ENCODE data around the gene PARD3.
"Not testable (repeated sequence)": the region's sequence is repeated elsewhere in the genome, so short reads cannot be mapped to it uniquely, and the experiment has no call there.

Gene PARD3

DNA sequence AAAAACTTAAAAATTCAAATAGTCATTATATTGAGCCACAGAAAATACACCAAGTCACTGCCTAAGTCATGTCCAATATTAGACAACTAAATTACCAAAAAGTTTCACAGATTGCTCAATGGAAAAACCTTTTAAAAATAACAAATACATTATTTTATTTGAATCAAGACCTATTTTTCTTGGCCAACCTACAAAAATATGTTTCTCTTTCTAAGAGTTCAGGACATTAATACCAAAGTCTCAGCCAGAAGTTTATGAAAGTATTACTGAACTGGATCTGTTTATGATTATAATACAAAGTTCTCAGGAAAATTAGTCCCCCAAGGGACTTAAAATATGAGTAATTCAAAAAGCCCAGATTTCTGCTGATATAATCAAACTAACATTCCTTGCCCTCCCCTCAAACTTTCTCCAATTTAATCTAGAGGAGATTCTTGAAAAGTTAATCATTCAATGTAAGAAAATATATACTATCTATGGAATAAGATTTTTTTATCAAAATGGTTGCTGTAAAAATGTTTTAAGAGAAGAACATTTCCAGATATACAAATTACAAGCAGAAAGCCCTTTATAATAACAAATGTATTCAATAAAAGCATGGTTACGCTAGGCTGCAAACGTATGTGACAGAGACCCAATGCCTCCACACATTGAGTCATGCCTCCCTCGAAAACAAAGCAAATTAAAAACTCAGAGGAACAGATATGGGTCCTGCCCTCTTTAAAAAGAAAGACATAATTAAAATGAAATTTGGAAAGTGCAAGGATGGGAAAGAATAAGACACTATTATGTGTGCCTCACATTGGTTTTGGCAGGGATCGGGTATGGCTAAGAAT is 381.6 kb downstream of the PARD3 start:
- CTCF ChIA-PET, result no interaction called here
- POLR2A ChIA-PET, result no interaction called here
- DNase-seq, result no peak

DNA sequence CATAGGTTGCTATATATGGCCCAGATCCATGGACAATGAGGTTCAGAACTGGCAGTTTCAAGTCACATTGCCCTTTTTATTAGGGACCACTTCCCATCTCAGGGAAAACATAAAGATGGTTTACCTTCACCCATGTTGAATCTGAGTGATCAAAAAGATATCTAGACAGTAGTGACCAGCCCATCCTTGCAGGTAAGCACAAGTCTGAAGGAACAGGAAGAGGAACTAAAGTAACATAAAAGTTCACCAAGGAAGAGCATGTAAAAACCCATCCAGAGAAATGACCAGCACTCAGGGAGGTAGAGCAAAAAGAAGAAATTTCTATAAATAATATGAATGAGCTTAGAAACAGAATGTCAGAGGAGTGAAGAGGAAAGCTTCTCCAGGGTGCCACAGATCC is 382.5 kb downstream of the PARD3 start:
- Histone ChIP-seq H3K9me3 (ENCODE audit: control extremely low read depth in 1 of 5, control insufficient read depth in 4 of 5, insufficient read depth in 2 of 5, low read depth in 1 of 5, low read length in 4 of 5) (no peaks in the 10 kb centered on the region), H3K4me1 (ENCODE audit: control extremely low read depth in 1 of 4, control insufficient read depth in 4 of 4, insufficient read depth in 4 of 4, low read length in 3 of 4) (peaks cover 0 to 3% (median 0%) of the 10 kb centered on the region in 4 experiments), H3K36me3 (ENCODE audit: control insufficient read depth in 4 of 4, insufficient read depth in 4 of 4, low read length in 3 of 4) (no peaks in the 10 kb centered on the region), H3K4me3 (ENCODE audit: control insufficient read depth in 1 of 7, extremely low read depth in 1 of 7, insufficient read depth in 4 of 7, low read depth in 2 of 7, low read length in 6 of 7) (no peak overlapping the region), H3K27me3 (replicated peaks in 2 of 5; ENCODE audit: control insufficient read depth in 4 of 5, insufficient read depth in 5 of 5, low read length in 4 of 5) (no peaks in the 10 kb centered on the region), H3K27ac (ENCODE audit: insufficient read depth in 1 of 2, low read depth in 1 of 2, low read length in 2 of 2, poor library complexity in 1 of 2, severe bottlenecking in 2 of 2) (no peak overlapping the region)
- no peak for DNase-seq
- ChIA-PET CTCF (no interaction called here), POLR2A (no interaction called here)

More for the DNA sequence above, 381.6 kb downstream of the PARD3 start:
- no peaks in the 10 kb centered on the region for H3K9me3 ChIP-seq (ENCODE audit: control extremely low read depth in 1 of 5, control insufficient read depth in 4 of 5, insufficient read depth in 2 of 5, low read depth in 1 of 5, low read length in 4 of 5)
- H3K4me1 ChIP-seq (ENCODE audit: control extremely low read depth in 1 of 4, control insufficient read depth in 4 of 4, insufficient read depth in 4 of 4, low read length in 3 of 4), result peaks cover 0 to 3% (median 0%) of the 10 kb centered on the region in 4 experiments
- no peak overlapping the region for H3K27ac ChIP-seq (ENCODE audit: insufficient read depth in 1 of 2, low read depth in 1 of 2, low read length in 2 of 2, poor library complexity in 1 of 2, severe bottlenecking in 2 of 2)
- no peaks in the 10 kb centered on the region for H3K36me3 ChIP-seq (ENCODE audit: control insufficient read depth in 4 of 4, insufficient read depth in 4 of 4, low read length in 3 of 4)
- no peak overlapping the region for H3K4me3 ChIP-seq (ENCODE audit: control insufficient read depth in 1 of 7, extremely low read depth in 1 of 7, insufficient read depth in 4 of 7, low read depth in 2 of 7, low read length in 6 of 7)
- WGBS (ENCODE audit: insufficient coverage), result 100% methylated on average over 3 of the region's 4 CpGs
- H3K27me3 ChIP-seq (replicated peaks in 2 of 5; ENCODE audit: control insufficient read depth in 4 of 5, insufficient read depth in 5 of 5, low read length in 4 of 5), result no peaks in the 10 kb centered on the region

DNA sequence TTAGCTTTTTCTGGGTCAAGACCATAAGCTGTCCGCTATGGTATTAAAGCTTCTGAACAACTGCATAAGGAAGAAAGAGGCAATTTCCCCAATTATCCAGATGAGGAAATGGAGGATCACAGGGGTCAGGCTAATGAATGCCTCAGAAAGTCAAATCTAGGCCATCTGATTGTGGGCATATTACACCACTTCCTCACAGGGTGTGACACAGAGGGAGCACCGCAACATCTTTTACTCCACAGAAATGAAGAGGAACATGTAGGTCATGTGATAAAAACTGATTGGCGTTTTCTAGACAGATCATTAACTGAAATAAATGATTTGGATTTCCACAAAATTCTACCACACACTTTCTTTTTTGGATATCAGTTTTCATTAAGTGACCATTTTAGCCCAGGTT is 384.4 kb downstream of the PARD3 start:
- Histone ChIP-seq H3K4me1 (ENCODE audit: control extremely low read depth in 1 of 4, control insufficient read depth in 4 of 4, insufficient read depth in 4 of 4, low read length in 3 of 4) (peaks cover 0 to 3% (median 0%) of the 10 kb centered on the region in 4 experiments), H3K36me3 (ENCODE audit: control insufficient read depth in 4 of 4, insufficient read depth in 4 of 4, low read length in 3 of 4) (no peaks in the 10 kb centered on the region), H3K4me3 (ENCODE audit: control insufficient read depth in 1 of 7, extremely low read depth in 1 of 7, insufficient read depth in 4 of 7, low read depth in 2 of 7, low read length in 6 of 7) (no peak overlapping the region), H3K27me3 (replicated peaks in 2 of 5; ENCODE audit: control insufficient read depth in 4 of 5, insufficient read depth in 5 of 5, low read length in 4 of 5) (no peaks in the 10 kb centered on the region), H3K9me3 (ENCODE audit: control extremely low read depth in 1 of 5, control insufficient read depth in 4 of 5, insufficient read depth in 2 of 5, low read depth in 1 of 5, low read length in 4 of 5) (no peaks in the 10 kb centered on the region), H3K27ac (ENCODE audit: insufficient read depth in 1 of 2, low read depth in 1 of 2, low read length in 2 of 2, poor library complexity in 1 of 2, severe bottlenecking in 2 of 2) (no peak overlapping the region)
- 73% methylated on average over 3 of the region's 3 CpGs for WGBS (ENCODE audit: insufficient coverage)
- peak in 2 of 3 donors; percentile 15 to 42 for DNase-seq
- POLR2A ChIA-PET, result no interaction called here
- CTCF ChIA-PET, result no interaction called here

DNA sequence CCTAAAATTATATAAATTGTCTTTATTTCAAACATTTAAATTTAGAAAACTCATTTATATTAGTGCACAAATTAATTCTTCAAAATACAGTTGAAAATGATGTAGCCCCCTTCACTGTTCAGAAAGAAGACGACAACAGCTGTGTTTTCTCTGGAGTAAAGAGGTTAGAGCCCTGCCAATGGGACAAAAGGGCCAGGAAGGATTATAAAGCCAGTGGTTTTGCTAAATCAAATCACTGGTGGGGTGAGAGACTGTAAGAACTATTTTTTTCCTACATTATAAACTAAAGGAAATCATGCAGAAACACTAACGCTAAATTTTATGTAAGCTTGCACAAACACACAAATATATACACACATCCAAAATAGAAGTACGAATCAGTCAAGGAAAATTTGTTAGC is 386.6 kb downstream of the PARD3 start:
- no CpG with 5 or more reads among the region's 3 CpGs for WGBS (ENCODE audit: insufficient coverage)
- no peaks in the 10 kb centered on the region for H3K9me3 ChIP-seq (ENCODE audit: control extremely low read depth in 1 of 5, control insufficient read depth in 4 of 5, insufficient read depth in 2 of 5, low read depth in 1 of 5, low read length in 4 of 5)
- no peak overlapping the region for H3K4me3 ChIP-seq (ENCODE audit: control insufficient read depth in 1 of 7, extremely low read depth in 1 of 7, insufficient read depth in 4 of 7, low read depth in 2 of 7, low read length in 6 of 7)
- ChIA-PET POLR2A (no interaction called here), CTCF (interaction anchor here (0.7 kb wide), 1 partner anchor 13 kb away, joined by 3 read pairs; no protein-coding TSS in a partner anchor)
- no peaks in the 10 kb centered on the region for H3K36me3 ChIP-seq (ENCODE audit: control insufficient read depth in 4 of 4, insufficient read depth in 4 of 4, low read length in 3 of 4)
- H3K27me3 ChIP-seq (replicated peaks in 2 of 5; ENCODE audit: control insufficient read depth in 4 of 5, insufficient read depth in 5 of 5, low read length in 4 of 5), result no peaks in the 10 kb centered on the region
- no peak overlapping the region for H3K27ac ChIP-seq (ENCODE audit: insufficient read depth in 1 of 2, low read depth in 1 of 2, low read length in 2 of 2, poor library complexity in 1 of 2, severe bottlenecking in 2 of 2)
- H3K4me1 ChIP-seq (ENCODE audit: control extremely low read depth in 1 of 4, control insufficient read depth in 4 of 4, insufficient read depth in 4 of 4, low read length in 3 of 4), result peaks cover 0 to 3% (median 0%) of the 10 kb centered on the region in 4 experiments
- no peak for DNase-seq

DNA sequence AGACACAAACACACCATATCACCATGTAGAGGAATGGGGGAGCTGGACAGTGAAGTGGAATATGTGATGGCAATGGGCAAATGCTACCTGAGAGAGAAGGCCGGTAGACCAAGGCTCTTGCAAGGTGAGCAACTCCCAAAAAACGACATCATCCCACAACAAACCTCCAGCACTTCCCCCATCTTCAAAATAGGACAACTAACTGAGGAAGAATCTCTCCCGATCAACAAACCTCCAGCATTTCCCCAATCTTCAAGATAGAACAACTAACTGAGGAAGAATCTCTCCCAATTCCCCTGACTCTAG is 387.2 kb downstream of the PARD3 start:
- no peaks in the 10 kb centered on the region for H3K27me3 ChIP-seq (replicated peaks in 2 of 5; ENCODE audit: control insufficient read depth in 4 of 5, insufficient read depth in 5 of 5, low read length in 4 of 5)
- H3K36me3 ChIP-seq (ENCODE audit: control insufficient read depth in 4 of 4, insufficient read depth in 4 of 4, low read length in 3 of 4), result no peaks in the 10 kb centered on the region
- H3K9me3 ChIP-seq (ENCODE audit: control extremely low read depth in 1 of 5, control insufficient read depth in 4 of 5, insufficient read depth in 2 of 5, low read depth in 1 of 5, low read length in 4 of 5), result no peaks in the 10 kb centered on the region
- WGBS (ENCODE audit: insufficient coverage), result no CpG with 5 or more reads among the region's 3 CpGs
- H3K4me1 ChIP-seq (ENCODE audit: control extremely low read depth in 1 of 4, control insufficient read depth in 4 of 4, insufficient read depth in 4 of 4, low read length in 3 of 4), result peaks cover 0 to 3% (median 0%) of the 10 kb centered on the region in 4 experiments
- ChIA-PET POLR2A (no interaction called here), CTCF (no interaction called here)
- no peak overlapping the region for H3K27ac ChIP-seq (ENCODE audit: insufficient read depth in 1 of 2, low read depth in 1 of 2, low read length in 2 of 2, poor library complexity in 1 of 2, severe bottlenecking in 2 of 2)
- no peak for DNase-seq
- no peak overlapping the region for H3K4me3 ChIP-seq (ENCODE audit: control insufficient read depth in 1 of 7, extremely low read depth in 1 of 7, insufficient read depth in 4 of 7, low read depth in 2 of 7, low read length in 6 of 7)

DNA sequence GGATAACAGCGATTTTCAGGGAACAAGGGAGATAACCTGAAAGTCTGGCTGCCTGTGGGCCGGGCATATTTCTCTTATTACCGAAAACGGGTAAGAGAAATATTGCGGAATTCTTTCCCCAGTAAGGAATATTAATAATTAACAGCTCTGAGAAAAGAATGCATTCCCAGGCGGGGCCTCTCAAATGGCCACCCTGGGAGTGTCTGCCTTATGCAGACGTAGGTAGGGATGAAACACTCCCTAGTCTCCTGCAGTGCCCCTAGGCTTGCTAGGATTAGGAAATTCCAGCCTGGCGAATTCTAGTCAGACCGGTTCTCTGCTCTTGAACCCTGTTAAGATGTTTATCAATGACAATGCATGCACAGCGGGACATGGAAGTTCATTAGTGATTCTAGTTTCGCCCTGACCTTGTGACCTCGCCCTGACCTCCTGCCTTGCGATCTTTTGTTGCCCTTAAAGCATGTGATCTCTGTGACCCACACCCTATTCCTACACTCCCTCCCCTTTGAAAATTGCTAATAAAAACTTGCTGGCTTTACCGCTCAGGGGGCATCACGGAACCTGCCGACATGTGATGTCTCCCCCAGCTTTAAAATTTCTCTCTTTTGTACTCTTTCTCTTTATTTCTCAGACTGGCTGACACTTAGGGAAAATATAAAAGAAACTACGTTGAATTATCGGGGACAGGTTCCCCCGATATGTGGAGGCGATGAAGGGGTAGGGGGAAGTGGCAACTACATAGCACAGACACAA is 387.8 kb downstream of the PARD3 start:
- H3K27ac ChIP-seq (ENCODE audit: insufficient read depth in 1 of 2, low read depth in 1 of 2, low read length in 2 of 2, poor library complexity in 1 of 2, severe bottlenecking in 2 of 2); H3K4me3 ChIP-seq (ENCODE audit: control insufficient read depth in 1 of 7, extremely low read depth in 1 of 7, insufficient read depth in 4 of 7, low read depth in 2 of 7, low read length in 6 of 7); POLR2A ChIA-PET; H3K36me3 ChIP-seq (ENCODE audit: control insufficient read depth in 4 of 4, insufficient read depth in 4 of 4, low read length in 3 of 4); H3K27me3 ChIP-seq (replicated peaks in 2 of 5; ENCODE audit: control insufficient read depth in 4 of 5, insufficient read depth in 5 of 5, low read length in 4 of 5); H3K4me1 ChIP-seq (ENCODE audit: control extremely low read depth in 1 of 4, control insufficient read depth in 4 of 4, insufficient read depth in 4 of 4, low read length in 3 of 4); H3K9me3 ChIP-seq (ENCODE audit: control extremely low read depth in 1 of 5, control insufficient read depth in 4 of 5, insufficient read depth in 2 of 5, low read depth in 1 of 5, low read length in 4 of 5); CTCF ChIA-PET; DNase-seq: not testable (repeated sequence)
- WGBS (ENCODE audit: insufficient coverage), result 98% methylated on average over 14 of the region's 20 CpGs

DNA sequence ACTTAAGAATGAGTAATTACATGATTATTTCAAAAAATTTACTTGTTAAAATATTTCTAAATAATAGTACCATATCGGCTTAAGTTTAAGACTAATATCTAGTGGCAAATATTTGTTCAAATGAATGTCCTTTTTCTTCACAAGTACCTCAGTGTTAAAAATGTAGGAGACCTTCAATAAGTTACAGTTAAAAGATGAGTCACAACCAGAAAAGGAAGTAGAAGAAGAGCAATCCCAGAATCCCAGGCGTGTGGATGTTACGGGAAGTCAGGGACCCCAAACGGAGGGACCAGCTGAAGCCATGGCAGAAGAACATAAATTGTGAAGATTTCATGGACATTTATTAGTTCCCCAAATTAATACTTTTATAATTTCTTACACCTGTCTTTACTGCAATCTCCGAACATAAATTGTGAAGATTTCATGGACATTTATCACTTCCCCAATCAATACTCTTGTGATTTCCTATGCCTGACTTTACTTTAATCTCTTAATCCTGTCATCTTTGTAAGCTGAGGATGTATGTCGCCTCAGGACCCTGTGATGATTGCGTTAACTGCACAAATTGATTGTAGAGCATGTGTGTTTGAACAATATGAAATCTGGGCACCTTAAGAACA is 388.4 kb downstream of the PARD3 start:
- 80% methylated on average over 1 of the region's 7 CpGs for WGBS (ENCODE audit: insufficient coverage)
- DNase-seq; H3K27ac ChIP-seq (ENCODE audit: insufficient read depth in 1 of 2, low read depth in 1 of 2, low read length in 2 of 2, poor library complexity in 1 of 2, severe bottlenecking in 2 of 2); H3K4me1 ChIP-seq (ENCODE audit: control extremely low read depth in 1 of 4, control insufficient read depth in 4 of 4, insufficient read depth in 4 of 4, low read length in 3 of 4); POLR2A ChIA-PET; H3K9me3 ChIP-seq (ENCODE audit: control extremely low read depth in 1 of 5, control insufficient read depth in 4 of 5, insufficient read depth in 2 of 5, low read depth in 1 of 5, low read length in 4 of 5); CTCF ChIA-PET; H3K4me3 ChIP-seq (ENCODE audit: control insufficient read depth in 1 of 7, extremely low read depth in 1 of 7, insufficient read depth in 4 of 7, low read depth in 2 of 7, low read length in 6 of 7); H3K27me3 ChIP-seq (replicated peaks in 2 of 5; ENCODE audit: control insufficient read depth in 4 of 5, insufficient read depth in 5 of 5, low read length in 4 of 5); H3K36me3 ChIP-seq (ENCODE audit: control insufficient read depth in 4 of 4, insufficient read depth in 4 of 4, low read length in 3 of 4): not testable (repeated sequence)
